ENCODE data around the gene MRAS.

Gene MRAS

GRCh38 chr3:138384976-138385375 is 36.6 kb downstream of the MRAS start:
- DNase-seq = no peak

GRCh38 chr3:138389144-138389601 is 40.8 kb downstream of the MRAS start:
- DNase-seq = peak in 7 of 51 donors; percentile 16 to 47 (median 32)

DNA sequence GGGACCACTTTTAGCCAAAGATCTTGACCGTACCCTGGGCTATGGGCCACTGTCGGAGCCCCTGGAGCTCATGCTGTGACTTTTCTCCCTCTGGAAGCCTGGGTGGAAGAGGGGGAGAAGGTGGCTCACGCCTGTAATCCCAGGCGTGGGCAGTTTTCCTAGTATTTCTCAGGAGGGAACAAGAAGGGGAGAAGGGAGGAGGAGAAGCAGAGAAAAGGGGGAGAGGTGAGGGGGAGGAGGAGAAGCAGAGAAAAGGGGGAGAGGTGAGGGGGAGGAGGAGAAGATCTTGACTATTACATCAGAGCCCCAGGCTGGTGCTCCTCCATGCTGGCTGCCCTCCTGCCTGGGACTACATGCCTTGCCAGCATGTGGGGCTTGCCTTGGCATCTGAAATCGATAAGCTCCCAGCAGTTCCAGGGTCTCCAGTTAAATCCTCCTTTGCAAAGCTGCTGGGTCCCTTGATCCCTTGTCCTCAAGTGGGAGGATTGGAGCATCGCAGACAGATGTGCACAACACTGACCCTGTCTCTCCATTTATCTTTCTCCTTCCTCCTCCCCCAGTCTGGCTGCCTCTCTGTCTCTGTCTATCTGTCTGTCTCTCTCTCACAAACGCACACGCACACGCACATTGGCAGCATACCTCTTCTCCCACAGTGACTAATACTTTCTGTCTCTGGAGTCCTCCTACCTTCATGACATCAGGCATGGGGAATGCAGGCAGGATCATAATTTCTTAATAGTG is 41.6 kb downstream of the MRAS start:
- DNase-seq = peak in 3 of 51 donors; percentile 37 to 67 (median 66)

- no peak for DNase-seq
Observed at GRCh38 chr3:138390582-138390932, 42.2 kb downstream of the MRAS start.

DNA sequence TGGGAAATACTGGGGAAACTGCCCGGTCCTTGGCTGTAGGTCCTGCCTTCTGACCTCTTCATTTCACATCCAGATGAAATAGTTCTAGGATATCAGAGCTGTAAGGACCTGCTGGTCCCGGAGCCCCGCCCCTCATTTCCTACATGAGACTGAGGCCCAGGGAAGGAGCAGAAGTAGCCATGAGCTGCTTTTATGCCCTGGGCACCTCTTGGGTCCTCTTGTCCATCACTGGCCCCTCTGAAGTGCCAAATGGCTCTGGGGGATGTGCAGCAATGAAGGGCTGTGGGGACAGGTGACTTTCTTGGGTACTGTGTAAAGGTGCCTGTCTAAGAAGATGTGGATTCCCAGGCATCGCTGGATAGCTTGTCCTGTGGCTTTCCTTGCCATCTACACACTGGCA is 45.8 kb downstream of the MRAS start:
- no peak for DNase-seq

GRCh38 chr3:138394686-138395085 is 46.3 kb downstream of the MRAS start:
- DNase-seq = no peak

- DNase-seq = peak in 4 of 51 donors; percentile 8 to 37 (median 12)
Observed at GRCh38 chr3:138395865-138396751, 47.7 kb downstream of the MRAS start.

GRCh38 chr3:138396752-138397410 is 48.5 kb downstream of the MRAS start:
- no peak for DNase-seq

DNA sequence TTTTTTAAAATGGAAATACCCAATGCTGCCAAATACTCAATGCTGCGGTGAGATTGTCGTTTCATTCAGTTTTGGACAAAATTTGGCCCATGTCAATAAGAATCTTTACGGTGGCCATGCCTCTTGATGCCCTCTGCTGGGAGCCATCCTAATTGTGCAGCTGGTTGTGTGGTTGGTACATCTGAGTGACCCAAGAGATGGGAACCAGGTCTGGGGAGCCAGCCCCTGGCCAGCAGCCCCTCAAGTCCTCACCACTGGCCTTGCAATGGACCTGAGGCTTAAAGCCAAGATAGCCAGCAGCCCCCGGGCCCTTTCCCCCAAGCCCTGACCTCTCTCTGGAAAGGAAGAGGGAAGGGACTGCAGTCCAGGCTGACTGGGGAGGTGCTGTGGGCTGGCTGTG is 49.6 kb downstream of the MRAS start:
- DNase-seq = peak in 8 of 51 donors; percentile 18 to 43 (median 24)

GRCh38 chr3:138398791-138399575 is 50.6 kb downstream of the MRAS start:
- DNase-seq = peak in 1 of 51 donors; percentile 15

GRCh38 chr3:138399766-138400165 is 51.4 kb downstream of the MRAS start:
- no peak for DNase-seq

DNA sequence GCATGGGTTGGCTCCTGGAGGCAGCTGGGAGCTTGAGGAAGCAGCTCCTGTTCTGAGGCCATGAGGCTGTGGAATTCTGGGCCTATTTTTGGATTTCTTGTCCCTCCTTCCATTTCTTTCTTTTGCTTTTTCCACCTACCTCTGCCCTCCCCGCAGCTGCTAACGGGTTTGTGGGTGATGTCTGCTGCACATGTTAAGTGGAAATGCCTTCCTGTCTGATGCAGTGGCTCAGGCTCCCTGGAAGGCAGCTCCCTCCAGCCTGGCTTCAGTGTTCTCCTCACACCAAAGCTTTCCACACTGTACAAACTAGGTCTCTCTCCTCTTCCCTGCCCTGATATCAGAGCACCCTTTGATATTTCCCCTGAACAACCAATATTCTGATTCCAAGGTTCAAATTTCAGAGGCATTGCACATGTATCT is 52.3 kb downstream of the MRAS start:
- DNase-seq = peak in 3 of 51 donors; percentile 16 to 28 (median 26)

DNA sequence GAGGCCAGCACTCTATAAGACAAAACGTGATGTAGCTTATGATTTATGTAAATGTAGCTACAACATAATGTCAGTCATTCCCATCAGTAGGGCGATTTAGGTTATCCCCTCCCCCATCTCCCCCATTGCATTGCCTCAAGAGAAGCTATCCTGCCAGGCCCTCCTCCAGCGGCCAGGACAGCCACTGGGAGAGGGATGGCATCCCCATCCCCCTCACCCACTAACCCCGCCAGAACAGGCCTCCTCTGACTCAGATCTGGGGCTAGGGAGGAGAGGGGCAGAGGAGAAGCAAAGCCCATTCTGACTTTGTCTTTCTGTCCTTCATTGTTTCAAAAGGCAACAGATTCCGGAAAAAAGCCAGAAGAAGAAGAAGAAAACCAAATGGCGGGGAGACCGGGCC is 53.5 kb downstream of the MRAS start:
- DNase-seq = peak in 3 of 51 donors; percentile 20 to 24 (median 22)

- no peak for DNase-seq
Observed at GRCh38 chr3:138404121-138404520, 55.7 kb downstream of the MRAS start.

DNA sequence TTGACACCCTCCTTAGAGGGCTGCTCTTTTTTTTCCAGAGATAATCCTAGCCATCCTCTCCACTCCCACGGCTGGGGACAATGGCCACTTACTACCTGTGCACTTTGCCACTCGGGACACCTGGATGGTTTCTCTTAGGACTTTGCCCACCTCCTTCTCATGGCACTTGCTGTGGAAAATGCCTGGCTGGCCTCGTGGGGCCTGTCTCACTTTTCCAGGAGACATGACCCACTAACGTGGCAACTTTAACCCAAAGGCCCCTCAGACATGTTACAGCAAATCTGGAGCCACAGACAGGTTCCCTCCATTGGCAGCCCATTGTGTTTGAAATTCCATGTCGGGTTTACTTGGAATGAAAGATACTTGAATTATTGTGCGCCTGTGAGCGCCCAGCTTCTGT is 56.6 kb downstream of the MRAS start:
- no peak for DNase-seq

- DNase-seq = no peak
Observed at GRCh38 chr3:138405486-138405885, 57.1 kb downstream of the MRAS start.

GRCh38 chr3:138406606-138407005 is 58.2 kb downstream of the MRAS start:
- no peak for DNase-seq

DNA sequence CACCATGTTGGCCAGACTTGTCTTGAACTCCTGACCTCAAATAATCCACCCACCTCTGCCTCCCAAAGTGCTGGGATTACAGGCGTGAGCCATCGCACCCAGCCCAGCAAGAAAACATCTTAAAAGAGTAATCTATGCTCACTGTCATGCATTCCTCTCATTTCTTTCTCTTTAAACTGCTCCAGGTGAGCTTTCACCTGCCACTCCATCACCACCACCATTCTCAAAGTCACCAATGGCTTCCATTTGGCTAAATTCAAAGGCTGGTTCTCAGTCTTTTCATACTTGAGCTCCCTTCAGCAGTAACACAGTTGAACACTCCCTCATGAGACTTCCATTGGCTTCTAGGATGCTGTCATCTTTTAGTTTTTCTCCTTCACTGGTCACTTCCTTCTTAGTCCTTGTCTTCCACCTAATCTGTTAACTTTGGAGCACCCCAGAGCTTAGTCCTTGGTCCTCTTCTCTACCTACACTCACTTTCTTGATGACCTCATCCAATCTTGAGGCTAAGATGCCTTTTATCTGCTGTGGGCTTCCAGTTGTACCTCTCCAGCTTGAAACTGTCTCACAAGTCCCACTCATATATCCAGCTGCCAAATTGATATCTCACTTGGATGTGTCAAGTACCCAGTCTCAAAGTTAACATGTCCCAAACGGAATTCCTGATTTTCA is 59.0 kb downstream of the MRAS start:
- DNase-seq = no peak

- peak in 20 of 51 donors; percentile 20 to 72 (median 40) for DNase-seq
Observed at GRCh38 chr3:138408751-138409570, 60.6 kb downstream of the MRAS start.

All from hypothalamus (tissue), 51 donors.